Rectal smooth muscle tissue (tissue), 1 donor: ENCODE results near the gene CNKSR1.
"Not testable (repeated sequence)": the region's sequence is repeated elsewhere in the genome, so short reads cannot be mapped to it uniquely, and the experiment has no call there.

Experiments
- H3K27ac ChIP-seq: one replicate; pipeline ENCODE4 v1.7.0; 2013; ENCODE audit warnings: low read depth, low read length, inconsistent platforms
- H3K27me3 ChIP-seq: one replicate; pipeline ENCODE4 v1.7.0; 2013; ENCODE audit warnings: low read length; ENCODE audit not compliant: control insufficient read depth, insufficient read depth
- H3K36me3 ChIP-seq: one replicate; pipeline ENCODE4 v1.7.0; 2013; ENCODE audit warnings: low read length; ENCODE audit not compliant: control insufficient read depth, insufficient read depth
- H3K4me1 ChIP-seq: one replicate; pipeline ENCODE4 v1.7.0; 2013; ENCODE audit warnings: low read length; ENCODE audit not compliant: control insufficient read depth, insufficient read depth
- H3K4me3 ChIP-seq: one replicate; pipeline ENCODE4 v1.7.0; 2013; ENCODE audit warnings: low read length
- H3K9ac ChIP-seq: one replicate; pipeline ENCODE4 v1.7.0; 2013; ENCODE audit warnings: low read length

Gene CNKSR1

GRCh38 chr1:26225033-26225831 lies 47.9 kb downstream of the CNKSR1 start:
- Histone ChIP-seq H3K4me3 (peak overlapping the region; percentile 52), H3K4me1 (no peaks in the 10 kb centered on the region), H3K27me3 (peaks cover 2% of the 10 kb centered on the region), H3K27ac (no peak overlapping the region), H3K36me3 (no peaks in the 10 kb centered on the region), H3K9ac (no peak overlapping the region)

- not testable (repeated sequence) for H3K27me3 ChIP-seq, H3K27ac ChIP-seq, H3K9ac ChIP-seq, H3K4me3 ChIP-seq, H3K4me1 ChIP-seq, H3K36me3 ChIP-seq
Measured at GRCh38 chr1:26230682-26231081, 53.4 kb downstream of the CNKSR1 start.

DNA sequence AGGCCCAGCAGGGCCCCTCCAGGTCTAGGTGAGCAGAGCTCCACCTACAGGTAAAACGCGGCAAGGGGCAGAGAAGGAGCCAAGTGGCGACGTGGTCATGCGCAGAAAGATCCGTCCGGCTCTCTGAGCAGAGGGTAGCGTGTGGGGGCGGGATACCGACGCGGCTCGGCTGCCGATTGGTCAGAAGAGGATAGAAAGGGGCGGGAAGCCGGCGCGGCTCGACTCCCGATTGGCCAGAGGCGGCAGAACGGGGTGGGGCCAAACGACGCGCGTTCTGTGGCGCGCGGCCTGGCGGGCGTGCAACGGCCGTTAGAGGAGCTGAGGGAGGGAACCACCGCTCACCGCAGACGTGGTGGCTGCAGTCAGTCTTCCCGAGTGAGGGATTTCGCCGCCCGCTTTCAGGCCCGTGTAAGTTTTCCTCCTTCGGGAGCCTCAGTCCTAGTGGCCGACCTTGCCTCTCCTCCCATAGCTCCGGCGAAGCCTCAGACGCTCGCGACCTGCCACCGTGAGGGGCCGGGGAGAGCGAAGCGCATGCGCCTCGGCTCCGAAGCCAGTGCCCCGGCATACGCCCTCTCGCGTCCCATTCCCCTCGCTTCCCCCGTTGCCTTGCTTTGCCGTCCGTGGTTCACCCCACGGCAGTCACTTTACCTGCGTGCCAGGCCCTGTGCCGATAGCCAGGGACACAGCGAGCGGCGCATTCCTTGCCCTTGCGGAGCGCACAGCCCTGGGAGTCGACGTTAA lies 56.8 kb downstream of the CNKSR1 start, which contains the start of gene CEP85:
CEP85 (plus strand) TSS at position 298 of the 741 bp plus-strand sequence. CDS start 5,584 bp downstream, outside the sequence.
- peak within 1 kb of the TSS; percentile 99 for H3K4me3 ChIP-seq
- H3K4me1 ChIP-seq = peaks cover 3% of the 10 kb centered on the region
- H3K9ac ChIP-seq = peak within 1 kb of the TSS; percentile 97
- H3K27ac ChIP-seq = peak within 1 kb of the TSS; percentile 94
- H3K27me3 ChIP-seq = no peaks in the 10 kb centered on the region
- no peaks in the 10 kb centered on the region for H3K36me3 ChIP-seq

DNA sequence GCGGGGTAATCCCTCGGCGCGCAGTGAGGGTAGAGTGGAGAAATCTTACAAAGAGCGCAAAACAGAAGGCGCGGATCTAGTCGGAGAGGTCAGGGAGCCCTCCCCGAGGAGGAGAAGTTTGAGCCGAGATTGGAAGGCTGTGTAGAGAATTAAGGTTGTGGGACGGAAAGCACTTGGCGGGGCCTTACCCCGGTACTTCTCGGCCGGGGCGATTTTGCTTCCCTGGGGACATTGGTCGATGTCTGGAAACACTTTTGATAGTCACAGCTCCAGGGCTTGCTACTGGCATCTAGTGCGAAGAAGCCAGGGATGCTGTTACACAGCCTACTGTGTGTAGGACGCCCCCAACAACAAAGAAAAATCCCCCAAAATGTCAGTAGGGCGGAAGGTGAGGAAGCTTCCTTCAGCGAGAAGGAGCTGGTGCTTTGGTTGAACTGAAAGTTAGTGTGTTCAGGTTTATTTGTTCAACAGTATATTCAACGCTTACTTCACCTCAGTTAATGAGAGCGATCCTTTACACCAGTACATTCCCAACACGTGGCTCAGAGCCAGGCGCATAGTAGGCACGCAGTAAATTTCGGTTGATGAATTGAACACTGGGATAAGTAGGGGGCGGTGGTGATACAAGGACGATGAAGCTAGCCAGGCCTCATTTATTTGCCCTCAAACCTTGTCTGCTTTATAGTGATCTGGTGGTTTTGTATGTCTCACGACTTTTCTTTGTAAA lies 57.5 kb downstream of the CNKSR1 start:
- peak overlapping the region; percentile 94 for H3K27ac ChIP-seq
- H3K36me3 ChIP-seq = no peaks in the 10 kb centered on the region
- H3K27me3 ChIP-seq = no peaks in the 10 kb centered on the region
- peak overlapping the region; percentile 97 for H3K9ac ChIP-seq
- peak overlapping the region; percentile 99 for H3K4me3 ChIP-seq
- peaks cover 3% of the 10 kb centered on the region for H3K4me1 ChIP-seq

GRCh38 chr1:26237230-26237966 lies 60.1 kb downstream of the CNKSR1 start:
- H3K4me1 ChIP-seq = peaks cover 3% of the 10 kb centered on the region
- H3K4me3 ChIP-seq = no peak overlapping the region
- no peak overlapping the region for H3K9ac ChIP-seq
- H3K27ac ChIP-seq = no peak overlapping the region
- no peaks in the 10 kb centered on the region for H3K36me3 ChIP-seq
- H3K27me3 ChIP-seq = no peaks in the 10 kb centered on the region
